Stomach (tissue), 4 donors: Measurements from ENCODE around the gene STK24.

ENCODE experiments used
- EP300 ChIP-seq: sonication (generic); formaldehyde crosslinking; IDR thresholded peaks from one replicate; pipeline ENCODE4 v1.6.1; 2017; ENCODE audit warnings: antibody characterized with exemption
- POLR2AphosphoS5 ChIP-seq, 3 donors: sonication (generic); formaldehyde crosslinking; IDR thresholded peaks; one replicate each; pipeline ENCODE4 v1.6.1; 2016; ENCODE audit warnings: antibody characterized with exemption in 3 of 3
- TF ChIP-seq, protein P1 (sequence below), 7 experiments: fragments of 450-650 bp in 4 of 7; fragments of 200-600 bp in 3 of 7; sonication (generic) in 3 of 7; IDR thresholded peaks; one replicate each; pipeline ENCODE4 v1.5.1; 2016 to 2019; ENCODE audit warnings: antibody characterized with exemption in 7 of 7, control low read depth in 2 of 7, mild to moderate bottlenecking in 1 of 7

DNA sequence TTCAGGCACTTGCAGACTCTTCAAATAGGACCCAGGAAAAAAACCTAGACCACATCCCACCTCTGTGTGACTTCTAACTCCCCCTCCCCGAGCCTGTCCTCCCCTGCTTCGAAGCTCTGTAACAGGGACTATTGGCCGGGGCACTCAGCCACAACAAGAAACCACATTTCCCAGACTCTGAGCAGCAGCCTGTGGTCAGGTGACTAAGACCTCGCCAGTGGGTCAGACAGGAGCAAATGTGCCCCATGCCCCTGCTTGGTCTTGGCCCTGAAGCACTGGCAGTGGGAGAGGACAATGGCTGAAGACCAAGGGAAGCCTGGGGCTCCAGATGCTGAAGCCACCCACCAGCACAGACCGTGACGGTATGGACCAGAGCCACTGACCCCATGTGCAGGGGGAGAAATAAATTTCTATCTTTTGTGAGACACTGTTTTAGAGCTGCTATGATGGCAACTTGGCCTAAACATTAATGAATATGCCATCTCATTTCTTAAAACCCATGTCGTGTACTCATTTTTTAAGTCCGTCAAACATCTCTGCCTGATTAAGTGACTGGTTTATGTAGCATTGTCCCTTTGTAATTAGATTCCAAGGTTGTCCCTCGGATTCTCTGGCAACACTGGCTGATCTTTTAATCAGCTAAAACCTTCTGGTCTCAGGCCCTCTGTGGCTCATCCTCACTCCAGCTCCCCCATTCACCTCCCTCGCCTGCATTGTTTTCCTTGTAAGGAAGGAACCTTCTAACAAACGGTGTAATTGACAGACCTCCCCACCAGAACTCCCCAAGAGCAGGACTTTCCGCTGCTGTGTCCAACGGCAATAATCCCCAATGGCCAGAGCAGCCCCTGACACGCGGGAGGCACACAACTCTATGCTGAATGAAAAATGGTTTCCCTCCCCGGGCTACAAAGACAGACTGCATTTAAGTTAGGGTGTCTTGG, 98.4 kb downstream of the STK24 start:
- TF ChIP-seq, protein P1, sequence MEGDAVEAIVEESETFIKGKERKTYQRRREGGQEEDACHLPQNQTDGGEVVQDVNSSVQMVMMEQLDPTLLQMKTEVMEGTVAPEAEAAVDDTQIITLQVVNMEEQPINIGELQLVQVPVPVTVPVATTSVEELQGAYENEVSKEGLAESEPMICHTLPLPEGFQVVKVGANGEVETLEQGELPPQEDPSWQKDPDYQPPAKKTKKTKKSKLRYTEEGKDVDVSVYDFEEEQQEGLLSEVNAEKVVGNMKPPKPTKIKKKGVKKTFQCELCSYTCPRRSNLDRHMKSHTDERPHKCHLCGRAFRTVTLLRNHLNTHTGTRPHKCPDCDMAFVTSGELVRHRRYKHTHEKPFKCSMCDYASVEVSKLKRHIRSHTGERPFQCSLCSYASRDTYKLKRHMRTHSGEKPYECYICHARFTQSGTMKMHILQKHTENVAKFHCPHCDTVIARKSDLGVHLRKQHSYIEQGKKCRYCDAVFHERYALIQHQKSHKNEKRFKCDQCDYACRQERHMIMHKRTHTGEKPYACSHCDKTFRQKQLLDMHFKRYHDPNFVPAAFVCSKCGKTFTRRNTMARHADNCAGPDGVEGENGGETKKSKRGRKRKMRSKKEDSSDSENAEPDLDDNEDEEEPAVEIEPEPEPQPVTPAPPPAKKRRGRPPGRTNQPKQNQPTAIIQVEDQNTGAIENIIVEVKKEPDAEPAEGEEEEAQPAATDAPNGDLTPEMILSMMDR (IDR thresholded peaks at IDR 0.05) = no peak
- TF ChIP-seq EP300 (no peak), POLR2AphosphoS5 (IDR thresholded peaks at IDR 0.05) (no peak)
